Tibial nerve (tissue), 4 donors: Measurements from ENCODE around the gene EXOC4.

Experiments
- EP300 ChIP-seq, 2 donors: sonication (generic); formaldehyde crosslinking; IDR thresholded peaks; one replicate each; pipeline ENCODE4 v1.6.1; 2017; ENCODE audit warnings: antibody characterized with exemption in 2 of 2, mild to moderate bottlenecking in 1 of 2
- POLR2A ChIP-seq, 2 donors: fragments of 450-650 bp; IDR thresholded peaks; one replicate each; pipeline ENCODE4 v1.6.1; 2017; ENCODE audit warnings: antibody characterized with exemption in 2 of 2, mild to moderate bottlenecking in 2 of 2, moderate library complexity in 2 of 2
- TF ChIP-seq, protein P1 (sequence below), 5 experiments: fragments of 200-600 bp in 3 of 5; fragments of 450-650 bp in 2 of 5; sonication (generic) in 3 of 5; IDR thresholded peaks; one replicate each; pipeline ENCODE4 v1.5.1; 2016 to 2019; ENCODE audit warnings: antibody characterized with exemption in 5 of 5, mild to moderate bottlenecking in 3 of 5, moderate library complexity in 2 of 5

DNA sequence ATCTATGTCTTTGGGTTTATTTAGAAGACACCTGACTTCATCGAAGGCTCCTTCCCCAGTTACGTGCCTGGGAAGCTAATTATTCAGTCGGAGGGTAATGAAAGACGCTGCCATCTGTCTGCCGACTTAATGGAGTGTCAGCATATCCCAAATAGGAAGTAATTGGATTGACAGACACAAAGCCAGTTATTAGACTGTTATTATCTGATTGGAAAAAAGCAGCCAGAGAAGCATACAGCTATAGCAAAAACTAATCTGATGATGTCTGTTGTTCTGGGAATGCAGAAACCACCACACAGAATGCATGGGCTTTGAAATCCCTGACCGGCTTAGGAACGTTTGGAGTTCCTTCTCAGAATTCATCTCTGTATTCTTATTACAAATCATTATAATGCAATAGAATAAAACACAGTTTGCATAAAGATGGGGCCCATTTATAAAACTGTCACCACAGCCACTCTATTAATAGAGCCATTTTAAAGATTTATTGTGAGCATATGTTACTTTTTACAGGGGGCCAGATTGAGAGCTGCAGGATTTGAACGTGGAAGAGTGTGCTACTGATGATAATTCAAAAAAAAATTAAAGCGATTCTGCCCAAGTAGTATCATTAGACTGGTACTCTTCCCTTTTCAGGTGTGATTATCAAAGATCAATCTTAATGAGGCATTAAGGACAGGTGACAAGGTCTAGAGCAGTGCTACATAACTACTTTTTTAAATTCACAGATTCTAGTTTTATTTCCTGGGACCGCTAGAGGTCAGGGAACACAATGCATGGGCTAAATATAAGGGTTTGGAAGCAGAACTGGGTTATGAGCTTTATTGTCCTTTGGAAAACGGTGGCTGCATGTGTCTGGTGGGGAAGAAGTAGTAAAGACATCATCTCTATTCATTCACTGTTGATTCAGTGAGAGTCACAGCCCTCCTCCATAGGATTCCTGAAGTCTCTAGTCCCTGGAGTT is 544.2 kb downstream of the EXOC4 start:
- TF ChIP-seq, protein P1, sequence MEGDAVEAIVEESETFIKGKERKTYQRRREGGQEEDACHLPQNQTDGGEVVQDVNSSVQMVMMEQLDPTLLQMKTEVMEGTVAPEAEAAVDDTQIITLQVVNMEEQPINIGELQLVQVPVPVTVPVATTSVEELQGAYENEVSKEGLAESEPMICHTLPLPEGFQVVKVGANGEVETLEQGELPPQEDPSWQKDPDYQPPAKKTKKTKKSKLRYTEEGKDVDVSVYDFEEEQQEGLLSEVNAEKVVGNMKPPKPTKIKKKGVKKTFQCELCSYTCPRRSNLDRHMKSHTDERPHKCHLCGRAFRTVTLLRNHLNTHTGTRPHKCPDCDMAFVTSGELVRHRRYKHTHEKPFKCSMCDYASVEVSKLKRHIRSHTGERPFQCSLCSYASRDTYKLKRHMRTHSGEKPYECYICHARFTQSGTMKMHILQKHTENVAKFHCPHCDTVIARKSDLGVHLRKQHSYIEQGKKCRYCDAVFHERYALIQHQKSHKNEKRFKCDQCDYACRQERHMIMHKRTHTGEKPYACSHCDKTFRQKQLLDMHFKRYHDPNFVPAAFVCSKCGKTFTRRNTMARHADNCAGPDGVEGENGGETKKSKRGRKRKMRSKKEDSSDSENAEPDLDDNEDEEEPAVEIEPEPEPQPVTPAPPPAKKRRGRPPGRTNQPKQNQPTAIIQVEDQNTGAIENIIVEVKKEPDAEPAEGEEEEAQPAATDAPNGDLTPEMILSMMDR (IDR thresholded peaks at IDR 0.05), result no peak
- no peak for TF ChIP-seq POLR2A (IDR thresholded peaks at IDR 0.05)
- no peak for TF ChIP-seq EP300 (IDR thresholded peaks at IDR 0.05)
